Stimulated activated CD4-positive, alpha-beta T cell treated with anti-CD3 and anti-CD28 coated beads, Interleukin-2, amount 100 ng/mL, for 48 hours (primary cell): ENCODE results near the gene MMP11.
A peak's percentile ranks its signal among the peaks of the same experiment; 100 is the strongest.
"Not testable (repeated sequence)": the region's sequence is repeated elsewhere in the genome, so short reads cannot be mapped to it uniquely, and the experiment has no call there.

ENCODE experiments used
- DNase-seq, 2 donors: peaks; one replicate each; pipeline ENCODE4 v3.0.0-alpha.2; 2020

MMP11 gene, protein sequence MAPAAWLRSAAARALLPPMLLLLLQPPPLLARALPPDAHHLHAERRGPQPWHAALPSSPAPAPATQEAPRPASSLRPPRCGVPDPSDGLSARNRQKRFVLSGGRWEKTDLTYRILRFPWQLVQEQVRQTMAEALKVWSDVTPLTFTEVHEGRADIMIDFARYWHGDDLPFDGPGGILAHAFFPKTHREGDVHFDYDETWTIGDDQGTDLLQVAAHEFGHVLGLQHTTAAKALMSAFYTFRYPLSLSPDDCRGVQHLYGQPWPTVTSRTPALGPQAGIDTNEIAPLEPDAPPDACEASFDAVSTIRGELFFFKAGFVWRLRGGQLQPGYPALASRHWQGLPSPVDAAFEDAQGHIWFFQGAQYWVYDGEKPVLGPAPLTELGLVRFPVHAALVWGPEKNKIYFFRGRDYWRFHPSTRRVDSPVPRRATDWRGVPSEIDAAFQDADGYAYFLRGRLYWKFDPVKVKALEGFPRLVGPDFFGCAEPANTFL

DNA sequence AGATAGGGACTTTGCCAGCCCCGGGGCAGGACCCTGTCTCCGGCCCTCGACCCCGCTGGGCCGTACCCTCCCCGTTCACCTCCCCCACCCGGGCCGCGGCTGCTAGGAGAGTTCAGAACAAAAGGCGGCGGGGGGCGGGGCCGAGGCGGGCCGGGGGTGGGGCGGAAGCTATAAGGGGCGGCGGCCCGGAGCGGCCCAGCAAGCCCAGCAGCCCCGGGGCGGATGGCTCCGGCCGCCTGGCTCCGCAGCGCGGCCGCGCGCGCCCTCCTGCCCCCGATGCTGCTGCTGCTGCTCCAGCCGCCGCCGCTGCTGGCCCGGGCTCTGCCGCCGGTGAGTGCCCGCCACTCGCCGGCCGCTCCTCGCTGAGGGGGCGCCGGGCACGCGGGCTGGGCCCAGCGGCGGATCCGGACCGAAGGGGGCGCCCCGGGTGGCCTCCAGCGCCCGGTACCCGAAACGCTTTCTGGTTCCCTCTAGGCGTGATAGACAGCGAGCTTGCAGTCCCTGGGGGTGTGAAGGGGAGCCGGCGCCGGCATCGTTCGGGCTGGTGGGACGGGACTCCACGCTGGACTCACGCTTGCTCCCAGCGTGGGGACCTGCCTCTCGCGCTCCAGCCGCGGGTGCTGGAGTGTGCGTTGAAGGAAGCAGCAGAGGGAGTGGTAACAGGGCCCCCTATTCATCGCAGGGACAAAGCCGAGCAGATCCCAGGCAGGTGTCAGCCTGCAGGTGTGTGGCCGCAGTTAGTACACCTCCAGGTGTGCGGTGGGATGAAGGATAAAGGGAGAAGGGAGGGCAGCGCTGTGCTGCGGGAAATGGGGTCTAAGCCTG, at the start of gene MMP11:
Gene MMP11, plus strand, starts transcription at position 201 of the 825 bp plus-strand sequence. Its CDS starts 22 bp downstream, at position 223.
- peak; percentile 32 to 45 for DNase-seq

DNA sequence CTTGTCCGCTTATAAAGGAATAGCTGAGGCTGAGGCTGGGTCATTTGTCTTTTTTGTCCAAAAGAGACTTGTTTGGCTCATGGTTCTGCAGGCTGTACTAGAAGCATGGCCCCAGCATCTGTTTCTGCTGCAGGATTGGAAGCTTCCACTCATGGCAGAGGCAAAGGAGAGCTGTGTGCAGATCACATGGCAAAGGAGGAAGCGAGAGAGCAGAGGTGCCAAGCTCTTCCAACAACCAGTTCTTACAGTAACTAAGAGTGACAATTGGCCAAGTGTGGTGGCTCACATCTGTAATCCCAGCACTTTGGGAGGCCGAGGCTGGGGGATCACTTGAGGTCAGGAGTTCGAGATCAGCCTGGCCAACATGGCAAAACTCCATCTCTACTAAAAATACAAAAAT, 44.5 kb upstream of the MMP11 start:
- DNase-seq, result not testable (repeated sequence)

DNA sequence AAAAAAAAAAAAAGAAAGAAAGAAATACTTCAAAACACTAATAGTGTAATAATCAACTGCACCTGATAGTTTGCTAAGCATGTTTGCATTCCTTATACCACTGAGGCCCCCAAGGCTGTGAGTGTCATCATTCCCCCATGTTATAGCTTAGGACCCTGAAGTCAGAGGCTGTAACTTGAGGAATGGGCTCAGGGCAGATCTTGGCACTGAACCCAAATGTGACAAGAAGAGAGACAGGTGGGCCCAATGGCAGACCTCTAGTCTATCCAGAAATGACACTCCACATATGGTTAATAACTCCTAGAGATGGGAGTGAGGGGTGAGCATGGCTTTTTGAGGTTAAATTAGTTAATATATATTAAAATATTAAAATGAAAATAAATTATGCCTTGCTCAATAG, 35.0 kb upstream of the MMP11 start:
- DNase-seq, result no peak

DNA sequence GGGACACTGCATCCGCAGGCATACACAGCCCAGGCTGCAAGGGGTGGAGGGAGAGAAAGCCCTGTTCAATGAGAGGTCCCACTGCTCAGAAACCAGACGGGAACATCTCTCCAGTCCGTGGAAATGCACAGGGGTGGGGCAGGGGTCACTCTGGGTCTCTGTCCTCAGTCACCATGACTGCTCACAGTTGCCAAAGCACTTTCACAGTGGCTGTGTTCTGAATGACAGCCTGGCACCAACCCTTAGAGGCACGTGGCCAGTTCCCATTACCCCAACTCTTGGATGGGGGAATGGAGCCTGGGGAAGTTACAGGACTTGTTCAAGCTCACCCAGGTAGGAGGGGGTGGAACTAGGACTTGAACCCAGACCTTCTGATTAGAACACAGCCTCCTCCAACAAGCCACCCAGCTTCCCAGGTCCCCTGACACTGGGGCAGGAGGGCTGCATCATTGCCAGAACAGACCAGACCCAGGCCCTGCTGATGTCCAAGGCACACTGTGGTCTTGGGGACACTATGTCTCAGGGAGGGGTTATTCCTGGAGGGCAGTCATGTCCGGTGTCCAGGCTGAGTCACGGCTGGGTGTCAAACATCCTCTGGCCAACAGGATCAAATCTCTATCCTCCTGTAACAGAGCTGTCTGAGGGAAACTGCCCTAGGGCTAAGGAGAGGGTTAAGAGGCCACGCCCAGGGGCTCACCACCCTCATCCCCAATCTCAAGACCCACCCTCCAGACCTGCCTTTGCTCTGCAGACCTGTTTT, 30.0 kb upstream of the MMP11 start:
- DNase-seq, result no peak

DNA sequence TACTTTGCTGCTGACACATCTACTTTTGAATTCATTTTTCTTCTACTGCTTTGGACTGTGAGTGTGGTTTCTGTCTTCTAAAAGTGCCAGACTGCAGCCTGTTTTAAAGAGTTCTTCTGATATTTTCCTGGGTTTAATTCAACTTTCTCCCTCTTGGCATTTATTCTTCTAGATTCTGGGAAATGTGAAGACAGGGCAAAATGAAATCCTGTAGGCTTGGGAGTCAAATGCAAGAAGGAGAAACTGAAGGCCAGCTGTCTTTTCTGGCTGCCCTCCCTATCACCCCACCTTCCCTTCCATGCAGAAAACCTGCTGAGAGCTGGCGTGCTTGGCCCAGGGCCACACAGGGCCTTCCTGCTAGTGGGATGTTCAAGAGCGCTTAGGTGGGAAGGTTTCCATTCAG, 29.3 kb upstream of the MMP11 start:
- no peak for DNase-seq

DNA sequence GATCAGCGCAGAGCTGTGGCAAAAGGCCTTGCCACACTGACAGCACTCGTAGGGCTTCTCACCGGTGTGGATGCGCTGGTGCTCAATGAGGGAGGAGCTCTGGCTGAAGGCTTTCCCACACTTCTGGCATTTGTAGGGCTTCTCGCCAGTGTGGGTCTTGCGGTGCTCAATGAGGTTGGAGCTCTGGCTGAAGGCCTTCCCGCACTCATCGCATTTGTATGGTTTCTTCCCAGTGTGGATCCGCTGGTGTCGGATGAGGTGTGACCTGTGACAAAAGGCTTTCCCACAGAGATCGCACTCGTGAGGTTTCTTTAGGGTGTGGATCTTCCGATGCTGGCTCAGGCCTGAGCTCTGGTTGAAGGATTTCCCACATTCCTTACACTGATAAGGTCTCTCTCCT, 28.6 kb upstream of the MMP11 start:
- DNase-seq, result no peak

DNA sequence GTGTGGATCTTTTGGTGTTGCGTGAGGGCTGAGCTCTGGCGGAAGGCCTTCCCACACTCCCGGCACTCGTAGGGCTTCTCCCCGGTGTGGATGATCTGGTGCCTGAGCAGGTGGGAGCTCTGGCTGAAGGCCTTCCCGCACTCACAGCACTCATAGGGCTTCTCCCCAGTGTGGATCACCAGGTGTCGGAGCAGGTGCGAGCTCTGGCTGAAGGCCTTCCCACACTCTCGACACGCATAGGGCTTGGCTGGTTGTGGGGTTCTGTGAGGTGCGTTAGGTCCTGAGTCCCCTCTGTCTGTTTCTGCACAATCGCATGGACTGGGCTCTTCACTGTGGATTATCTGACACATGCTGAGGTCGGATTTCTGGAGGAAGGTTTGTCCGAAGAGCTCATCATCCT, 28.2 kb upstream of the MMP11 start:
- DNase-seq, result no peak

DNA sequence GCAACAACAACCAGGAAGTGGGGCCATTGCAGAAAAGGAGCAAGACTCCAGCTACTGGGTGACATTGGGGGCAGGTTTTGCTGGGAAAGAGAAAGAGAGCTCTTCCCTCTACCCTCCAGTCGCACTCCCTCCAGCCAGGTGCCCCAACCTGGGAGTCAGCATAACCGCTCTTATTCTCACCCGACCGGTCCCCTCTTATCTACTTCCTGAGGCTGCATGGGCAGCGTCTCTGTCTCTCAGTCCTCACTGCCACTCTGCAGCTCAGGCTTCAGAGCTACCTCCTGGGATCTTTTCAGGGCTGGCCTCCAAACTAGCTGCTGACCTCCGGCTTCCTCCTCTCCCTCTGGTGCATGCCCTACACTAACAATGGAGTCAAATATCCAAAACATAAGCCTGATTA, 26.9 kb upstream of the MMP11 start:
- no peak for DNase-seq

DNA sequence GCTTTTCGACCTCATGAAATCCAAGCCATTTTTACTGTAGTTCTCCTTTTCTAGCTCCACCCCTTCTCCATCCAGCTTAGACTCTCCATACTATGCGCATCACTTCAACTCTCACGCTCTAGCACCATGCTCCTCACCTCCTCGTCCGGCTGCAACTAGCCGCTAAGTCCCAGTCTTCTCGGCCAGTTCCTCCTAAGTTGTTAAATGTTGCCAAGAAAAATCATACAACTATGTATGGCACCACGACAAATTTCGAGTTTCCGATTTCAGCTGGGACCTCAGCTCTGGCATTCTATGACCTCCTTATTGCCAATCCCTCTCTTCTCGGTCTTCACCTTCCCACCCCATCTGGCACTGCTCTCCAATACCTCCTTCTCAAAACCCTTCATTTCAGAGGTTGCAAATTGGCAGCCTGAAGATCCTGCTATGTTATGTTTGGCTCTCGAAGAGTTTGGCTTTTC, 22.8 kb upstream of the MMP11 start:
- no peak for DNase-seq

DNA sequence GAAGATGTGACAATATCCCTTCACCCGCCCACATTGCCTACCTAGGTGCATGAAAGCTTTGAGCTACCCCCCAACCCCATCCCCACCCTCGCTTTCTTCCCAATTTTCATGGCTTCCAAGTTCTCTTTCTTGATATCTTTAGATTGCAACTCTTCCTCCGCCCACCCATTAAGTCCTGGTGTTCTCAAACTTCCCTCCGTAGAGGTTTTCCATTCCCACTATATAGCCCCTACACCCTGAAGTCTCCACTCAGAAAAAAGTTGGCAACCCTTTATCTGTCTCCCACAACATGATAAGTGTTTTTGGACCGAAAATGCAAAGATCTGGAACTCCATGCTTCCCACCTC, 22.3 kb upstream of the MMP11 start:
- no peak for DNase-seq

DNA sequence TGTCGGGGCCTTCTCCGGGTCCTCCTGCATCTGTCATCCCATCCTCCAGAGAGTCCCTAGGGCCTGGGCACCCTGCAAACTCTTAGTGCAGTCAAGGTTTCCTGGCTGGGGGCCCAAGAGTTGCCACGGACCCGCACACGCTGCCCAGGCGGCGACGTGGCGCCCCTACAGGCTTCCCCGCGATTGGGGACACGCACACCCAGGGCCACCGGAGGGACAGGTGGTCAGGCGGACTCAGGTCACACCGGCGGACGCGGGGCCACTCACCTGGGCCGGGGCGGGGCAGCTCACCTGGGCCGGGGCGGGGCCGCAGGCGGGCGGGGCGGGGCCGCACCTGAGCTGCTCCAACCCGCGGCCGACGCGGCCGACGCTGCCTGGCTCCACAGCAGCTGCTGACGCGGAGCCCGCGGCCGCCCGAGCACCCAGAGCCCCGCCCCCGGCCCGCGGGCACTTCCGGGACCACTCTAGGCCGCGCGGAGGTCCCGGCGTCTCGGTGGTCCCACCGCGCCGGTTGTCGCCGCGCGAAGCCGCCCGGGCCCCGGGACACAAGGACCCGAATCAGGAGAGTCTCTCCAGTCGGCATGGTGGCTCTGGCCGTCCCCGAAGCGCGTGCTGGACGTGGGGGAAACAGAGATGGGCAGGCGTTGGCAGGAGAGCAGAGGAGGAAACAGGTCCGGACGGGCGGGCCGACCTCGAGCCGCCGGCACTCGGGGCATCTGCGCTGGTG, 21.8 kb upstream of the MMP11 start, which contains the start of gene ZNF70:
Gene ZNF70, minus strand, starts transcription at position 399 of the 727 bp plus-strand sequence. CDS start 5,972 bp downstream, outside the sequence.
- DNase-seq, result peak; percentile 61 to 78

DNA sequence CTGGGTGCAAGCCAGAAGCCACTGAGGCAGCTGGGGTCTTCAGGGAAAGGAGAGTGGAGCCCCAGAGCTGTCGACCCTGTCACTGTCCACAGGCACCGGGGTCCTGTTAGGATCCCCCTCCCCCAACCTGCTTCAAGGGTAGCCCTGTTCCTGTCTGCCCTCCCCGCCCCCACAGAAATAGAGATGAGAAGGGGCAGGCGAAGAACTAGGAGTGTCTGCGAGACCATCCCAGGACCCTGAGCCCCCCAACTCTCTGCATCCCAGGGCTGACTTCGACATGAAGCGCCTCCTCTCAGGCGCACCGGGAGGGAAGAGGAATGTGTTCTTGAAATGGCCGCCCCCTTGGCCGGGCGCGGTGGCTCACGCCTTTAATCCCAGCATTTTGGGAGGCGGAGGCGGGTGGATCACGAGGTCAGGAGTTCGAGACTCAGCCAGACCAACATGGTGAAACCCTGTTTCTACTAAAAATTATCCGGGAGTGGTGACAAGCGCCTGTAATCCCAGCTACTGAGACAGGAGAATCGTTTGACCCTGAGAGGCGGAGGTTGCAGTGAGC, 21.1 kb upstream of the MMP11 start:
- no peak for DNase-seq

DNA sequence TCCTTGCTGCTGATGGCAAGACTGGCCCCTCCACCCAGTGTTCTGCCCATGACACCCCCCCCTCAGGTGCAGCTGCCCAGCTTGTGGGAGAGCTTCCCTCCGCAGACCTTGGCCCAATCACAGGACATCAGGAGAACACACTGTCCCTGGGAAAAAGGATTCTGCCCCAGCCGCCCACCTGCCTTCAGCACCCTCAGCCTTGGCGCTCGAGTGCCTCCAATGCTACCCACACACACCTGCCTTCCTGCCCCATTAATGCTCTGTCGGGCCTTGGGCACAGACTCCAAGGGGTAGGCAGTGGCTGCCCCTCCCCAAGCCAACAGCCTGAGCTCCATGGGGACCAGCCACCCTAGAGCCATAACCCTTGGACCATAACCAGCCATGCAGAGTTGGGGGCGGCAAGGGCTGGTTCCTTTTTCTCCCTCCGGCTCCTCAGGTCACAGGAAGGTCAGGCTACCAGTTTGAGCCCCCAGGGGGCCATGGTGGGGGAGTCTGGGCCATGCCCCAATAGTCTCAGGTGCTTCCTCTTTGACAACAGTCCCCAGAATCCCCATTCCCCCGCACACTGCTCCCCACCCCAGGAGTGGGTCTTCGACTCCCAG, 20.5 kb upstream of the MMP11 start:
- no peak for DNase-seq

DNA sequence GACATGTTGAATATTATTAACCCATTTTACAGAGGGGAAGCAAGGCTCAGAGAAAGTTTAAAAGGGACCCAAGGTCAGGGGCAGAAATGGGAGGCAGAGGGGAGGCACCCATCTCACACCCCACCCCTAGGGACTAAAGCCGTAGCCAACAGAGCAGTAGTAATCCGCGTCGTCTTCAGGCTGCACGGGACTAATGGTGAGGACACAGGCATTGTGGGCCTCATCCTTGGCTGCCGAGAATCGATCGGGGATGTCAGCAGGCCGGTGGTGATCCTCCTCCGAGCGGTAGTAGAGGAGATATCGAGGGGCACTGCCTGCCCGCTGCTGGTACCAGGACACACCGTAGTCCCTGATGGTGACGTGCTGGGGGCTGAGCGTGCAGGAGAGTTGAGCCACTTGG, 19.9 kb upstream of the MMP11 start:
- DNase-seq, result no peak

DNA sequence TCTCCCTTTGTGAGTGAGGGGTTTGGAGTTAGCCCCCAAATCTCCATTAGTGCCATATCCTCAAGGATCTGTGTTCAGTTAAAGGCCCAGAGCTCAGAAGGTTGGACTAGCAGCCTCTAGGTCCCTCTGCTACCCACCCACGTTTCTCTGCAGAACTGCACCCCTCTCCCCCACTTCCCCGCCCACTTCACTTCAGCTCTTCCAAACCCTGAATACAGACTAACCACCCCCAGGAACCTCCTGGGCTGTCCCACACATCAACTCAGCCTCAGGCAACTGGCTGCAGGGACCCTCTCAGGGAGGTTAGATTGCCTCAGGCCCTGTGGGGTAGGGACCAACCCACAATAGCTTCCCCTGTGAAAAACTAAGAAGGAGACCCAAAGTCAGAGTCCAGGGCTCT, 19.3 kb upstream of the MMP11 start:
- DNase-seq, result no peak

DNA sequence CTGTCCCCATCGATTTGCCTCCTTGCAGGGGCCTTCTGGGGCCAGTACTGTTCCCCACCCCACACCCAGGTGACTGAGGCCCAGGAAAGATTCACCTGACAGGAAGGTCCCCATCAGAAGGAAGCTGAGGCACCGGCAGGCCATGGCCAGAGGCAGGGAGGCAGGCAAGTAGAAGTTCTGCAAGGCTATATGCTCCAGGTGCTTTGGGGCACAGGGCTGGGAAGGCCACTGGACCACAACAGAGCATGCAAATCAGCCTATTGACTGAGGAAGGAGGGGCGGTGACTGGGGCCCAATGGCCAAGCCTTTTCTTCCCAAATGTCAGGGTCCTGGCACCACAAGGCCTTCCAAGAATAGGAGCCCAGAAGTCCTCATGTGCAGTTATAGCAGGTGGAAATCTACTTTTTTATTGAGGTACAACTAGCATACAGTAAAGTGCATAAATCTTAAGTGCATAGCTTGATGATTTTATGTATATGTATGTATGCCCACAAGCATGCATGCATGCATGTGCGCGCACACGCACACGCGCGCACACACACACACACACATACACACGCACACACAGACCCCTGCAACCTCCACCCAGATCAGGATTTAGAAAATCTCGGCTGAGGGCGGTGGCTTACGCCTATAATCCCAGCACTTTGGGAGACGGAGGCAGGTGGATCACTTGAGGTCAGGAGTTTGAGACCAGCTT, 18.3 kb upstream of the MMP11 start, which contains the start of gene VPREB3:
Gene VPREB3, minus strand, starts transcription at position 206 of the 700 bp plus-strand sequence. Its CDS starts 62 bp downstream, at position 144.
- DNase-seq, result no peak

DNA sequence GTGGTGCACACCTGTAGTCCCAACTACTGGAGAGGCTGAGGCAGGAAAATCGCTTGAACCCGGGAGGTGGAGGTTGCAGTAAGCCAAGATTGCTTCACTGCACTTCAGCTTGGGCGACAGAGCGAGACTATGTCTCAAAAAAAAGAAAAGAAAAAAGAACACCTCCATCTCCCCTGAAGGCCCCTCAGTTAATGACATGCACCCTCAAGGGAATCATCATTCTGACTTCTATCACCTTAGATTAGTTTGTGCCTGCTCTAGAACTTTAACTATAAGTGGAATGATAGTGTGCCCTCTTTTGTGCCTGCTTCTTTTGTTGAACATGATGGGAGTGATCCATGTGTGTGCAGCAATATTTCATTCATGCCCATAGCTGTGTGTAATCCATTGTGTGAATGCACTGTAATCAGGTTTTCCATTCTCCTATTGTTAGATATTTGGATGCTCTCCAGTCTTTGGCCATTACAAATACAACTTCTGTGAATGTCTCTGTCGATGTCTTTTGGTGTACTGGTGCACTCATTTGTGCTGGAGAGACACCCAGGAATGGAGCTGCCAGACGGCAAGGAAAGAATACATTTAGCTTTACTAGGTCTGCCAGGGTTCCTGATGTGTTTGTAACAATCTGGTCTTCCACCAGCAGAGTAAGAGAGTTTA, 17.5 kb upstream of the MMP11 start:
- no peak for DNase-seq

DNA sequence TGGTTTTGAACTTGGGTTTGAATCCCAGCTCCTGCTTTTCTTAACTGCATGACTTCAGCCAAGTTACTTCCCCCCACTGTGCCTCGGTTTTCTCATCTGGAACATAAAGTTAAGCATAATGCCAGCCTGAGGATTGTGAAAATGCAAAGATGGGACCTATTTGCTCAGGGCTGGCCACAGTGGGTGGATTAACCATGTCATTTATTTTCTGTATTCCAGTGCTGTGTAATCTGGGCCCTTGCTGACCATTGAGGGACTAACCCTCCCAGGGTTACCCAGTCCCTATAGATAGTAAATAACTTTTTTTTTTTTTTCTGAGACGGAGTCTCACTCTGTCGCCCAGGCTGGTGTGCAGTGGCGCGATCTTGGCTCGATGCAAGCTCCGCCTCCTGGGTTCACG, 16.9 kb upstream of the MMP11 start:
- DNase-seq, result no peak

DNA sequence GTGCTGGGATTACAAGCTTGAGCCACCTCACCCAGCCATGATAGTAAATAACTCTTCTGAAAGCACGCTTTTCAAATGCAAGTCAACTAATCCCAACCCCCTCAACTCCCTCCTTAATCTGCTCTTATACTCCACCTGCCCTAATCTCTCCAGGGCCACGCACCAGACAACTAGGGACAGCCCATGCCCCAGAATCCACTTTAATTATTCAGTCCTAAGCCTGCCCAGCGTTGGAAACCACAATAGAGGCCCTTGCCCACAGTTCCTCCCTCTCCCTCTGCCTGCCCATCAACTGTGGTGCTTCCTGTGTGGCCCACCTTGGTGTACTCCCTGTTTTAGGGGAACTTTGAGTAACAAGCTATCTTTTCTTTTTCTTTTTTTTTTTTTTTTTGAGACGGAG, 15.8 kb upstream of the MMP11 start:
- DNase-seq, result no peak

DNA sequence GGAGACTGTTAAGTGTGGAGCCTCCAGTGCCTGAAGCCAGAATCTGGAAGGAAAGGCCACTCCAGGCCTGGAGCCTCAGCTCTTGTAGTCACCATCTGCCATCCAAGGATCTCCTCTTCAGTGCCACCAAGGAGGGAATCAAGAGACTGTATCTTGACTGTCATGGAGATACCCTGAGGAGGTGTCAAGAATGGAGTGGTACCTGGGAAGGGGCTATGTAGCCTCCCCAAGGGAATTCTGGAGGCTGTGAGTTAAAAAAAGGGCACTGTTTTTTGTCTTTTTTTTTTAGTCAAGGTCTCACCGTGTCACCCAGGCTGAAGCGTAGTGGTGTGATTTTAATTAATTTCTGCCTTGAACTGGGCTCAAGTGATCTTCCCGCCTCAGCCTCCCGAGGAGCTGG, 13.1 kb upstream of the MMP11 start:
- DNase-seq, result no peak
